Measurements from ENCODE around the gene BTBD9. TPM values are rescaled to one million over a fixed set of nuclear protein-coding genes. Genes with fewer than 3 reads are reported as not detected.
A peak's percentile ranks its signal among the peaks of the same experiment; 100 is the strongest.

BTBD9 gene
- total and polyA plus RNA-seq, 2 experiments from 2014 or later = 10.0 to 13.7 TPM

DNA sequence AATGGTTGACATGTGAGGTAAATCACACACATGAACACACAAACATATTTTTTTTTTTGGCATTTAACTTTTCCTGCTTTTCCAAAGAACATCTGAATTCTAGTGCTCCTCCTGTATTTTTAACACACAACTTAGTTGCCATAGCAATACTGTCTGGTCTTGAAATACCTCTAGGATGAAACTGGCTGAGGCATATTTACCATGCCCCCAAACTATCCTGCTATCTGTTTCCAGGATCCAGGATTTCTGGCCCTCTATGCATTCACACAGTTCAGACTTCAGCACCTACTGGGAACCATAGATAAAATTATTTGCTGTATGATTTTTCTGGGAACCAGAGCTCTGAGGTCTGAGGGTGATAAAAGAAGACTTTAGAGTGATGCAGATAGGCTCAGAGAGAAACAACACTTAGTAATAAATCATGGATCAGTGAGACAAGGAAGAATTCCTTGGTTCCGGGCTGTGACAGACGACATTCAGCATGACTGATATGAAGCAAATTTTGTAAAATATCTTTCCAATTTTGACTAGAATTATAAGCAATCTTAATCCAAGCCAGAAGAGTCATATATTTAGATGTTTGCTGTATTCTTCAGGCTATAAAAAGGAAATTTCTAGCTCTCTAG is 359.7 kb downstream of the BTBD9 start:
- no peaks in the 10 kb centered on the region for H3K9me2 ChIP-seq (ENCODE audit: insufficient read depth)
- DNase-seq = peak; percentile 18
- no peak overlapping the region for H3K4me2 ChIP-seq (ENCODE audit: unreplicated experiment)
- no peak overlapping the region for H3K9ac ChIP-seq
- H3K9me3 ChIP-seq (ENCODE audit: low read depth) = no peaks in the 10 kb centered on the region
- H3K36me3 ChIP-seq (ENCODE audit: low read depth) = no peaks in the 10 kb centered on the region
- H2AFZ ChIP-seq = no peak overlapping the region
- no peaks in the 10 kb centered on the region for H3K27me3 ChIP-seq (replicated peaks; ENCODE audit: insufficient read depth)
- H3K4me1 ChIP-seq (ENCODE audit: insufficient read depth) = no peaks in the 10 kb centered on the region
- H3K27ac ChIP-seq = no peak overlapping the region
- TF ChIP-seq EZH2phosphoT487 (IDR thresholded peaks at IDR 0.05; ENCODE audit: insufficient read depth, low read depth) (no peak), EZH2 (IDR thresholded peaks at IDR 0.05; ENCODE audit: insufficient read depth, poor library complexity, severe bottlenecking) (no peak)
- no peak overlapping the region for H3K4me3 ChIP-seq
- 57 to 64% methylated on average over 2 of the region's 2 CpGs for WGBS, 2 experiments (ENCODE audit: low coverage in 1 of 2, low lambda C conversion rate in 2 of 2, missing lambda C conversion rate in 2 of 2)
- H3F3A ChIP-seq (ENCODE audit: insufficient read depth) = 0 out of 2 replicates have a peak, but pooled peaks cover 4% of the 10 kb centered on the region
- in situ Hi-C loops (cut with MboI) = no loop called here
- no peaks in the 10 kb centered on the region for H3K79me2 ChIP-seq (ENCODE audit: insufficient read depth)
- H4K20me1 ChIP-seq (ENCODE audit: insufficient read depth) = no peaks in the 10 kb centered on the region

DNA sequence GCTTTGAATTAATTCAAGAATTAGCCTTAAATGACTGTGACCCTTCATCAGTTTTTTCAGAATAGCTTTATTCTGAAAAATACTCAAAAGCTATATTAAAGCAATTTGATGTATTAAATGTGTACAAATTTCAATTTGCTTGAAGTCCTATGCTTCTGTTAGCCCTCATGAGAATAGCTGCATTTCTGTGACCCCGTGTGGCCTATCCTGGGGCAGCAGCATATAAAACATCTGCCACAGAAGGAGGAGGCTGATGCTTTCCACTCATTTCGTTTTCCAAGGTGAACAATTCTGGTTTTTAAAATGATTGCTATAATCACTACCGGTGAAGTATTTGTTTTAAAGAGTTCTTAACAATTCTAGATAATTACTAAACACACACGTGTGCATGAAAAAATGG is 360.3 kb downstream of the BTBD9 start:
- Histone ChIP-seq H3K9me3 (ENCODE audit: low read depth) (no peaks in the 10 kb centered on the region), H3K79me2 (ENCODE audit: insufficient read depth) (no peaks in the 10 kb centered on the region), H3F3A (ENCODE audit: insufficient read depth) (0 out of 2 replicates have a peak, but pooled peaks cover 4% of the 10 kb centered on the region), H3K27me3 (replicated peaks; ENCODE audit: insufficient read depth) (no peaks in the 10 kb centered on the region), H3K4me2 (ENCODE audit: unreplicated experiment) (no peak overlapping the region), H3K4me1 (ENCODE audit: insufficient read depth) (no peaks in the 10 kb centered on the region), H3K4me3 (no peak overlapping the region), H3K9ac (no peak overlapping the region), H3K27ac (no peak overlapping the region), H2AFZ (no peak overlapping the region), H3K36me3 (ENCODE audit: low read depth) (no peaks in the 10 kb centered on the region), H3K9me2 (ENCODE audit: insufficient read depth) (no peaks in the 10 kb centered on the region), H4K20me1 (ENCODE audit: insufficient read depth) (no peaks in the 10 kb centered on the region)
- TF ChIP-seq EZH2 (IDR thresholded peaks at IDR 0.05; ENCODE audit: insufficient read depth, poor library complexity, severe bottlenecking) (no peak), EZH2phosphoT487 (IDR thresholded peaks at IDR 0.05; ENCODE audit: insufficient read depth, low read depth) (no peak)
- in situ Hi-C loops (cut with MboI) = no loop called here
- 73 to 78% methylated on average over 4 of the region's 4 CpGs for WGBS, 2 experiments (ENCODE audit: low coverage in 1 of 2, low lambda C conversion rate in 2 of 2, missing lambda C conversion rate in 2 of 2)
- DNase-seq = no peak

DNA sequence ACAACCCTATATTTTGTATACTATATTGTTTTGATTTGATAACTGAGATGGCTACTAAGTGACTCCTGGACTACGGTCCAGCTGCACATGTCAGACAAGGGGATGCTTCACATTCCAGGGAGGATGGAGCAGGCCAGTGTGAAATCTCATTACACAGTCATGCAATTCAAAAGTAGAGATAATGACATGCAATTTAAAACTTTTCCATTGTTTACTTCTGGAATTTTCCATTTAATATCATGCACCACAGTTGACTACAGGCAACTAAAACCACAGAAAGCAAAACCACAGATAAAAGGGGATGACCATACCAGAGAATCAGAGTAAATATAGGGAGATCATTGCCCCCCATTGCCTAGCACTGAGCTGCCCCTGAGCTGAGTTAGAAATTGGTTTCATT is 366.4 kb downstream of the BTBD9 start:
- H3K4me1 ChIP-seq (ENCODE audit: insufficient read depth) = peaks cover 37% of the 10 kb centered on the region
- no peak overlapping the region for H2AFZ ChIP-seq
- H3K36me3 ChIP-seq (ENCODE audit: low read depth) = no peaks in the 10 kb centered on the region
- in situ Hi-C loops (cut with MboI) = no loop called here
- peak overlapping the region; percentile 1 for H3K4me2 ChIP-seq (ENCODE audit: unreplicated experiment)
- peak; percentile 43 for DNase-seq
- no peaks in the 10 kb centered on the region for H3K27me3 ChIP-seq (replicated peaks; ENCODE audit: insufficient read depth)
- no peaks in the 10 kb centered on the region for H3K9me3 ChIP-seq (ENCODE audit: low read depth)
- H3K79me2 ChIP-seq (ENCODE audit: insufficient read depth) = no peaks in the 10 kb centered on the region
- peak overlapping the region; percentile 14; the same call in 1 of the 2 replicates for H3K27ac ChIP-seq
- H4K20me1 ChIP-seq (ENCODE audit: insufficient read depth) = no peaks in the 10 kb centered on the region
- no peaks in the 10 kb centered on the region for H3K9me2 ChIP-seq (ENCODE audit: insufficient read depth)
- TF ChIP-seq EZH2 (IDR thresholded peaks at IDR 0.05; ENCODE audit: insufficient read depth, poor library complexity, severe bottlenecking) = no peak
- TF ChIP-seq EZH2phosphoT487 (IDR thresholded peaks at IDR 0.05; ENCODE audit: insufficient read depth, low read depth) = no peak
- no peak overlapping the region for H3K4me3 ChIP-seq
- 39 to 56% methylated on average over 1 of the region's 1 CpG for WGBS, 2 experiments (ENCODE audit: low coverage in 1 of 2, low lambda C conversion rate in 2 of 2, missing lambda C conversion rate in 2 of 2)
- peaks cover 14% of the 10 kb centered on the region; the same call in 1 of the 2 replicates for H3F3A ChIP-seq (ENCODE audit: insufficient read depth)
- H3K9ac ChIP-seq = no peak overlapping the region

DNA sequence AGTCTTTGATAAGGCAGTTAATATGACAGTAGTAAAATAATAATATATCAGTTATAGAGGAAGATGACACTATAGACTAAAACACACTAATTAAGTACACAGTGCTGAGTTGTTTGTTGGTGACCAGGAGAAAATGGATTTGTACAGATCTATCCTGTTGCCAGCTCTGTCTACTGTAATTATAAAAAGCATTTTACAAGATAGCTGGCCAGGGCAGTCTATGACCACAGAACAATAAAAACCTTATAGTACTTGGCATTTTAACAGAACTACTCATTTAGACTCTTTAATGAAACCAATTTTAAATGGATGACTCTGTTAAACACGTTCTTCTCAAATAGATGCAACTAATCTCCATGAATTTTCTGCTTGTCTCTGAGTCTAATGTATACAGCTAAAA is 367.5 kb downstream of the BTBD9 start:
- Histone ChIP-seq H4K20me1 (ENCODE audit: insufficient read depth) (no peaks in the 10 kb centered on the region), H3K36me3 (ENCODE audit: low read depth) (no peaks in the 10 kb centered on the region), H3K79me2 (ENCODE audit: insufficient read depth) (no peaks in the 10 kb centered on the region), H2AFZ (no peak overlapping the region), H3K9me2 (ENCODE audit: insufficient read depth) (no peaks in the 10 kb centered on the region), H3K9ac (no peak overlapping the region), H3K4me1 (ENCODE audit: insufficient read depth) (peaks cover 37% of the 10 kb centered on the region), H3K4me2 (ENCODE audit: unreplicated experiment) (no peak overlapping the region), H3K9me3 (ENCODE audit: low read depth) (no peaks in the 10 kb centered on the region), H3K27me3 (replicated peaks; ENCODE audit: insufficient read depth) (no peaks in the 10 kb centered on the region), H3K4me3 (no peak overlapping the region), H3F3A (ENCODE audit: insufficient read depth) (peaks cover 14% of the 10 kb centered on the region; the same call in 1 of the 2 replicates), H3K27ac (no peak overlapping the region)
- TF ChIP-seq EZH2 (IDR thresholded peaks at IDR 0.05; ENCODE audit: insufficient read depth, poor library complexity, severe bottlenecking) = no peak
- TF ChIP-seq EZH2phosphoT487 (IDR thresholded peaks at IDR 0.05; ENCODE audit: insufficient read depth, low read depth) = no peak
- 79 to 85% methylated on average over 1 of the region's 1 CpG for WGBS, 2 experiments (ENCODE audit: low coverage in 1 of 2, low lambda C conversion rate in 2 of 2, missing lambda C conversion rate in 2 of 2)
- peak; percentile 10 for DNase-seq
- in situ Hi-C loops (cut with MboI) = no loop called here

All from GM23248 (cell line).